ENCODE measurements around the gene USP24. TPM values are rescaled to one million over a fixed set of nuclear protein-coding genes. Genes with fewer than 3 reads are reported as not detected.

The USP24 gene
- total RNA-seq, 4 donors from 2014 or later = 14.9 to 66.1 (median 44.1) TPM

GRCh38 chr1:55045430-55045829 is 169.7 kb downstream of the USP24 start:
- no peaks in the 10 kb centered on the region for H3K36me3 ChIP-seq
- no peaks in the 10 kb centered on the region for H3K4me1 ChIP-seq
- DNase-seq = no peak
- TF ChIP-seq CTCF (IDR thresholded peaks at IDR 0.05) = no peak
- TF ChIP-seq POLR2A (IDR thresholded peaks at IDR 0.05) = no peak
- H3K27ac ChIP-seq = no peak overlapping the region
- no peaks in the 10 kb centered on the region for H3K9me3 ChIP-seq
- intact Hi-C loops (cut with DNase I; ENCODE audit: low total_unique reads) = no loop called here
- no peaks in the 10 kb centered on the region for H3K27me3 ChIP-seq
- no peak overlapping the region for H3K4me3 ChIP-seq

GRCh38 chr1:55044617-55045397 is 170.4 kb downstream of the USP24 start:
- Histone ChIP-seq H3K4me1 (peaks cover 0 to 3% of the 10 kb centered on the region in 2 donors), H3K27me3 (peaks cover 0 to 5% of the 10 kb centered on the region in 2 donors), H3K4me3 (no peak overlapping the region), H3K36me3 (no peaks in the 10 kb centered on the region), H3K27ac (no peak overlapping the region), H3K9me3 (no peaks in the 10 kb centered on the region)
- TF ChIP-seq POLR2A (IDR thresholded peaks at IDR 0.05) = no peak
- no peak for TF ChIP-seq CTCF (IDR thresholded peaks at IDR 0.05)
- intact Hi-C loops (cut with DNase I; ENCODE audit: low total_unique reads) = no loop called here
- no peak for DNase-seq

GRCh38 chr1:55043726-55044125 is 171.4 kb downstream of the USP24 start:
- H3K9me3 ChIP-seq = no peaks in the 10 kb centered on the region
- peaks cover 0 to 9% of the 10 kb centered on the region in 2 donors for H3K4me1 ChIP-seq
- no peak overlapping the region for H3K27ac ChIP-seq
- H3K4me3 ChIP-seq = no peak overlapping the region
- H3K27me3 ChIP-seq = peaks cover 0 to 7% of the 10 kb centered on the region in 2 donors
- no peak for TF ChIP-seq CTCF (IDR thresholded peaks at IDR 0.05)
- no peak for TF ChIP-seq POLR2A (IDR thresholded peaks at IDR 0.05)
- intact Hi-C loops (cut with DNase I; ENCODE audit: low total_unique reads) = no loop called here
- H3K36me3 ChIP-seq = no peaks in the 10 kb centered on the region
- DNase-seq = no peak

- Histone ChIP-seq H3K9me3 (no peaks in the 10 kb centered on the region), H3K4me1 (peaks cover 0 to 9% of the 10 kb centered on the region in 2 donors), H3K27ac (no peak overlapping the region), H3K4me3 (no peak overlapping the region), H3K36me3 (no peaks in the 10 kb centered on the region), H3K27me3 (peaks cover 0 to 7% of the 10 kb centered on the region in 2 donors)
- no peak for DNase-seq
- TF ChIP-seq CTCF (IDR thresholded peaks at IDR 0.05) = no peak
- TF ChIP-seq POLR2A (IDR thresholded peaks at IDR 0.05) = no peak
- intact Hi-C loops (cut with DNase I; ENCODE audit: low total_unique reads) = no loop called here
Measured at GRCh38 chr1:55043011-55043410, 172.2 kb downstream of the USP24 start.

- H3K4me1 ChIP-seq = peaks cover 0 to 9% of the 10 kb centered on the region in 2 donors
- intact Hi-C loops (cut with DNase I; ENCODE audit: low total_unique reads) = no loop called here
- no peak overlapping the region for H3K27ac ChIP-seq
- no peaks in the 10 kb centered on the region for H3K36me3 ChIP-seq
- H3K9me3 ChIP-seq = no peaks in the 10 kb centered on the region
- H3K4me3 ChIP-seq = no peak overlapping the region
- H3K27me3 ChIP-seq = peaks cover 0 to 13% of the 10 kb centered on the region in 2 donors
- DNase-seq = no peak
- TF ChIP-seq CTCF (IDR thresholded peaks at IDR 0.05) (no peak), POLR2A (IDR thresholded peaks at IDR 0.05) (no peak)
Measured at GRCh38 chr1:55041613-55042012, 173.6 kb downstream of the USP24 start.

Measured in uterus (tissue), 4 donors.